Astrocyte (in vitro differentiated cells and primary cell): ENCODE data around the gene C19orf47.

Experiments
- CTCF ChIP-seq: IDR thresholded peaks from 2 replicates; pipeline ENCODE4 v1.5.1; 2011; ENCODE audit warnings: low read depth, mild to moderate bottlenecking, inconsistent platforms, low read length, moderate library complexity; ENCODE audit not compliant: insufficient read depth
- EZH2 ChIP-seq: IDR thresholded peaks from 2 replicates; pipeline ENCODE4 v1.6.1; 2012; ENCODE audit warnings: mild to moderate bottlenecking, low read length, inconsistent platforms; ENCODE audit not compliant: insufficient read depth

- TF ChIP-seq CTCF (no peak), EZH2 (no peak)
Measured at GRCh38 chr19:40285353-40286234, 62.6 kb downstream of the C19orf47 start.
